Activated T-helper 9 cell treated with anti-CD3 and anti-CD28 coated beads, Interleukin-2, amount 50 U/mL, for 16 hours (primary cell): ENCODE results near the gene IGFL2.
"Not testable (repeated sequence)": the region's sequence is repeated elsewhere in the genome, so short reads cannot be mapped to it uniquely, and the experiment has no call there.

Source experiments
- DNase-seq: peaks from one replicate; pipeline ENCODE4 v3.0.0-alpha.2; 2020; ENCODE audit warnings: low read depth

Gene IGFL2

GRCh38 chr19:46142294-46142693 is 5.7 kb upstream of the IGFL2 start:
- DNase-seq, result no peak

GRCh38 chr19:46144756-46145155 is 3.3 kb upstream of the IGFL2 start:
- DNase-seq, result no peak

- no peak for DNase-seq
Measured at GRCh38 chr19:46147166-46147740, 785 bp upstream of the IGFL2 start.

DNA sequence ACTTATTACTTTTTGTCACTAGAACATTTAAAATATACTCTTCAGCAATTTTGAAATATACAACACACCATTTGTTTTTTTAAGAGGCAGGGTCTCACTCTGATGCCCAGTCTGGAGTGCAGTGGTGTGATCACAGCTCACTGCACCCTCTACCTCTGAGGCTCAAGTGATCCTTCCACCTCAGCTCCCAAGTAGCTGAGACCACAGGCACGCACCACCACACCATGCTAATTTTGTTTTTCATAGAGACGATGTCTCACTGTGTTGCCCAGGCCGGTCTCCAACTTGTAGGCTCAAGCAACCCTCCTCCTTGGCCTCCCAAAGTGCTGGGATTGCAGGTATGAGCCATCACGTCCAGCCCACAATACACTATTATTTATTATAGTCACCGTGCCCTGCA is 2.6 kb downstream of the IGFL2 start:
- DNase-seq, result no peak

- DNase-seq, result no peak
Measured at GRCh38 chr19:46155237-46155636, 7.2 kb downstream of the IGFL2 start.

DNA sequence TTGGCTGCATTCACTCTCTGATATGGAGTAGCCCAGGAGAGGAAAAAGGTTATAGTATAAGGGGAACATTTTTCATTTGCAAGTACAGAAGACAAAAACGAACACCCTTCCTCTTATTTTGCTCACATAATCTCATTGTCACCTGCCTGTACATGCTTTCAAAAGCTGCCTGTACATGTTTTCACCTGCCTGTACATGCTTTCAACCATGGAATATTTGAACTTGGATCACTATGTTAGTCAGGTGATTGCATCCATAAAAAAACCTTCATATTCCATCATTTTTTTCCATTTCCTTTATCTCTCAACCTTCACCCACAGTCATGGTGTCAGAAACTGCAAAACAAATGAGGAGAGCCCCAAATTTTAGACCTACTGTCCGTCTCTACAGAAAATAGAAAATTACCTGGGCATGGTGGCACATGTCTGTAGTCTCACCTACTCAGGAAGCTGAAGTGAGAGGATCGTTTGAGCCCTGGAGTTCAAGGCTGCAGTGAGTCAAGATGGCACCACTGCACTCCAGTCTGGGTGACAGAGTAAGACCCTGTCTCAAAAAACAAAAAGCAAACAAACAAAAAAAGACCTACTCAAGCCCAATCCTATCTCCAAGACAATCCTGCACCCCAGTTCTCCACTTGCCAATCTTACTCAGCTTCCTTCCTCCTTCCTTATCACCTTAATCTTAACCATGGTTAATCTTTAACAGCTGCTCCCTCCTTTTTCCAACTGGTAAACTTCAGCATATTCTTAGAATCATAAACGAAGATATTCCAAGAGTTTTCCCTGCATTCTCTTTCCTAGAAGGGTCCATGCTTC is 11.6 kb downstream of the IGFL2 start:
- DNase-seq, result no peak

DNA sequence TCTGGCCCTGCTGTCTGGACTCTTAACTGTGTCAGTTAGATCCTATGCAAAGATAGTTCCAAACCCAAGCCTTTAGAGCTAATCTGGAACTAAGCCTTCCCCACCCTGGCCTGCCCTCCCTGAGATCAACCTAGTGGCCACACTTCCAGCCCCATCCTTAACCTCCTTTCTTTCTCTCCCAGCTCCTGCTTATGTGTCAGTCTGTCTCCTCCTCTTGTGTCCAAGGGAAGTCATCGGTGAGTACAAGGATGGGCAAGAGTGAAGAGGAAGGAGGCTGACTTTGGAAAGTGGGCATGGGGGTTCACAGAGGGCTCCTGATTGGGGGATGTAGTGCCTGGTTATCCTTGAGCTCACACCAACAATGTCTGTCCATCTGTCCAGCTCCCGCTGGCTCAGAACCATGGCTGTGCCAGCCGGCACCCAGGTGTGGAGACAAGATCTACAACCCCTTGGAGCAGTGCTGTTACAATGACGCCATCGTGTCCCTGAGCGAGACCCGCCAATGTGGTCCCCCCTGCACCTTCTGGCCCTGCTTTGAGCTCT is 12.3 kb downstream of the IGFL2 start:
- no peak for DNase-seq

DNA sequence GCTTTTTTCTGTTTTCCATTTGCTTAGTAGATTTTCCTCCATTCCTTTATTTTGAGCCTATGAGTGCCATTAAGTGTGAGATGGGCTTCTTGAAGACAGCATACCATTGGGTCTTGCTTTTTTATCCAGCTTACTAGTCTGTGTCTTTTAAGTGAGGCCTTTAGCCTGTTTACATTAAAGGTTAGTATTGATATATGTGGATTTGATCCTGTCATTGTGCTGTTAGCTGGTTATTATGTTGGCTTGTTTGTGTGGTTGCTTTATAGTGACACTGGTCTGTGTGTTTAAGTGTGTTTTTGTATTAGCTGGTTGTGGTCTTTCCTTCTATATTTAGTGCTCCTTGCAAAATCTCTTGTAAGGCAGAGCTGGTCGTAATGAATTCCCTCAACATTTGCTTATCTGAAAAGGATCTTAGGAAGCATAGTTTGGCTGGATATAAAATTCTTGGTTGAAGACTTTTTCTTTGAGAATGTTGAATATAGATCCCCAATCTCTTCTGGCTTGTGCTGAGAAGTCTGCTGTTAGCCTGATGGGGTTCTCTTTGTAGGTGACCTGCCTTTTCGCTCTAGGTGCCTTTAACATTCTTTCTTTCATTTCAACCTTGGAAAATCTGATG is 13.7 kb downstream of the IGFL2 start:
- not testable (repeated sequence) for DNase-seq

DNA sequence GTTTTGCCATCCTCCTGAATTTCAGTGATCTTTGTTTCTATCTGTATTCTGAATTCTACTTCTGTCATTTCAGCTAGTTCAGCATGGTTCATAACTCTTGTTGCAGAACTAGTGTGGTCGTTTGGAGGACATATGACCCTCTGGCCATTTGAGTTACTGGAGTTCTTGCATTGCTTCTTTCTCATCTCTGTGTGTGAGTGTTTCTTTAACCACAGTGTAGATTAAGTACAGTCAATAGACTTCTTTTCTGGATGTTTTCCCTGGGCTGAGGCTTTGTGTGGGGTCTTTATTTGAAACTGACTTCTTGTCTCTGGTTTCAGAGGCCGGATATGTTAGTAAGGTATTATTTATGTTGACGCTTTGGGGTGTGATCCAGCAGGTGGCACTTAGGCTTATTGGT is 14.7 kb downstream of the IGFL2 start:
- DNase-seq, result no peak

DNA sequence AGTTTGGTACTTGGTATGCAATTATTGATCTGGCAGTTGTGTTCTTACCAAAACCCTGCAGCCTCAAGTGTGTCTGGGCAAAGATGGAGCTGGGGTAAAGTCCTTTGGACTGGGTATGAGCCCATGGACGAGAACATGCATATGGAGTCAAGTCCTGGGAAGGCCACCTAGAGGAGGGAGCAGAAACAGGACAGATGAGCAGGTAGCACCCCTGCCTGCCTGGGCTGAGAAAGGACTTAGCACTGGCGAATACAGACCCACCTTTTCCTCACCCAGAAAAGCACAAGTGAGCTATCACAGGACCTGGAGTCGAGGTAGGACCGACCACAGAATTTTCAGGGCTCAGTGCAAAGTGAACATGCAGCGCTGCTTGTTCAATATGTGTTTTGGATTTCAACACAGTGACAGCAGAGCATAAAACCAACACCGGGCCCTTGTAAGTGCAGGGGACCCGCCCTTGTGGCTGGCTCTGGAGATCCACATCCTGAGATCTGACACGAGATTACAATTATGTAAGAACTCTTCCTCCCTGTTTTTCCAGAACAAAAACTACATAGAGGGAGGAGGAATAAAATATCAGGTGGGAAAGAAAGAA is 25.9 kb downstream of the IGFL2 start:
- no peak for DNase-seq

DNA sequence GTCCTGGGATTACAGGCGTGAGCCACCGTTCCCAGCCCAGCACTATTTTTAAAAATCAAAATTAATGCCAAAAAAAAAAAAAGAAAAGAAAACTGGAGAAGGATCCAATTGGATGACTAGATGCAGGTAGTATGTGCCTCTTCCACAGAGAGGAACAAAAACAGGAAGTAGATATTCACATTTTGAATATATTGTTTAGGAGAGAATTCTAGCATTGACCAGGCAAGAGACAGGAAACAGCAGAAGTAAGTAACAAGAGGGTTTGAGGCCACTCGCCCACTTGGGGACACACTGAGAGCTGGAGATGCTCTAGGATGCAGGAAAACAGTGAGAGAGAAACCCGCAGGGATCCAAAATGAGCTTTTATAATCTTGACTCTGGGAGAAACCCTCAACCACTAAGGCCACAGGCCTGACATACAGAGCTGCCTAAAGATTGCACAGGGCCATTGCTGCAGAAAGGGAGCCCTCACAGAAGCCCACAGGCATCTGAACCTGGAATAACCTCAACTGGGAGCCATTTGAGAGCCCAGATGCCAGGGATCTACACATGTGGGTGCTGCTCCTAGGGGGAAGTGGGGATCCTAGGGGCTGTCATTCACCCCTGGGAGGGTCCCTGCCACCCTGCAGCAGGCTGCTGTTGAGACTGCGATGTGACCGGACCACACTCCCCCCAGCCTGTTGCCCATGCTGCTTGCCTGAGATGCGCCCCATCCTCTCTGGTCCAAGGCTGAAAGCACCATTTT is 28.2 kb downstream of the IGFL2 start:
- DNase-seq, result no peak

DNA sequence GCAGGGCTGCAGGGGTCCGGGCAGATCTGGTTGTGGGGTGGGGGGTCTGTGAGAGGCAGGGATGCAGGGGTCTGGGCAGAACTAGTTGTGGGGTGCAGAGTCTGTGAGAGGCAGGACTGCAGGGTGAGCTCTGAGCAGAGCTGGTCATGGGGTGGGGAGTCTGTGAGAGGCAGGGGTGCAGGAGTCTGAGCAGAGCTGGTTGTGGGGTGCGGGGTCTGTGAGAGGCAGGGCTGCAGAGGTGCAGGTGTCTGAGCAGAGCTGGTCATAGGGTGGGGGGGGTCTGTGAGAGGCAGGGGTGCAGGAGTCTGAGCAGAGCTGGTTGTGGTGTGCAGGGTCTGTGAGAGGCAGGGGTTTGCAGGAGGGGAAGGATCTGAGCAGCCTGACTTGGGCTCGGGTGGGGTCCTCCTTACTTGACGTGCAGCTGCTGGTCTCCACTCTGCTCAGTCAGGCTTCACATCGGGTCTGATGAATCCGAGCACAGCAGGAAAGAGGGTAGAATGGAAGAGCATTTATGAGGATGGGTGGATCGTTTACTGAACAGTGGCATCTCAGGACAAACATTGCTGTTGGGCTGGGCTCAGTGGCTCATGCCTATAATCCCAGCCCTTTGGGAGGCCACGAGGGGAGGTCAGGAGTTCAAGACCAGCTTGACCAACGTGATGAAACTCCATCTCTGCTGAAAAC is 31.2 kb downstream of the IGFL2 start:
- DNase-seq, result no peak

- DNase-seq, result no peak
Measured at GRCh38 chr19:46180701-46181387, 32.8 kb downstream of the IGFL2 start.

GRCh38 chr19:46181388-46181779 is 33.3 kb downstream of the IGFL2 start:
- no peak for DNase-seq

DNA sequence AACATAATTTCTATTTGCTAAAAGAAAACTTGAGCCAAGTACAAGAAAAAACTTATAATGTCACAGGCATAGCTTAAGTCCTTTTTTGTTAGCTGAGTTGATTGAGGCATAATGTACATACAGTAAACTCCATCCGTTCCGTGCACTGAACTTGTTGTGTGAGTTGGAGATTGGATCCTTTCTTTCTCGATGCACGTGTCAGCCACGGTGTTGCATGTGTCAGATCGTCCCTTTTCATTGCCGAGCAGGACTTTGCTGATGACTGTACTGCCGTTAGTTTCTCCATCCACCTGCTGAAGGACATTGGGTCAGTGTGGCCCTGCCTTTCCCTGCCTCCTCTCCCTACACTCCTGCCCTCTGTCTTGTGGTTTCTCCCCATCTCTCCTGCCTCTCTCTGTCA is 34.4 kb downstream of the IGFL2 start:
- DNase-seq, result no peak

- not testable (repeated sequence) for DNase-seq
Measured at GRCh38 chr19:46184775-46185710, 37.0 kb downstream of the IGFL2 start.

GRCh38 chr19:46186101-46186716 is 38.2 kb downstream of the IGFL2 start:
- no peak for DNase-seq

- DNase-seq, result no peak
Measured at GRCh38 chr19:46186717-46187101, 38.7 kb downstream of the IGFL2 start.
